Activated CD4-positive, CD25-positive, alpha-beta regulatory T cell (primary cell): Measurements from ENCODE around the gene KIF6.
"Not testable (repeated sequence)": the region's sequence is repeated elsewhere in the genome, so short reads cannot be mapped to it uniquely, and the experiment has no call there.

Source experiments
- DNase-seq, 4 experiments: peaks; one replicate each; lab custom pipeline; 2025; lab: John Stamatoyannopoulos, UW

KIF6 gene

GRCh38 chr6:39289490-39289889, 435.7 kb downstream of the KIF6 start:
- DNase-seq = no peak

DNA sequence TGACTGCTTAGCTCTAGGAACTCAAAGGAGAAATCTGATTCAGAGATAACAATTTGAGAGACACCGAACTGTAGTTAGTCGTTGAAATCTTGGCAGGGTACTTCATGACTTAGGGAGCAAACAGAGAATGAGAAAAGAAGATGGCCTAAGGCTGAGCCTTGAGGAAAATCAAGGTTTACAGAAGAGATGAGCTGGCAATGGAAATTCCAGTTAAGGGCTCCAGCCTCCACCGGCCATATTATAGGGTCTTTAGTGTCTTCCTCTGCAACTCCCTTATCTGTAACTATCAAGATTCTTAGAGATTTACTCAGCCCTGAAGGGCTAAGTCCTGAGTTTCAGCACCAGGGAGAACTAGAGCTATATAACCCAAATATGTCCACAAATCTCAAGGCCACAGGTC, 437.6 kb downstream of the KIF6 start:
- DNase-seq = no peak

GRCh38 chr6:39286596-39286995, 438.6 kb downstream of the KIF6 start:
- not testable (repeated sequence) for DNase-seq

- DNase-seq = no peak
Observed at GRCh38 chr6:39282774-39283173, 442.4 kb downstream of the KIF6 start.

DNA sequence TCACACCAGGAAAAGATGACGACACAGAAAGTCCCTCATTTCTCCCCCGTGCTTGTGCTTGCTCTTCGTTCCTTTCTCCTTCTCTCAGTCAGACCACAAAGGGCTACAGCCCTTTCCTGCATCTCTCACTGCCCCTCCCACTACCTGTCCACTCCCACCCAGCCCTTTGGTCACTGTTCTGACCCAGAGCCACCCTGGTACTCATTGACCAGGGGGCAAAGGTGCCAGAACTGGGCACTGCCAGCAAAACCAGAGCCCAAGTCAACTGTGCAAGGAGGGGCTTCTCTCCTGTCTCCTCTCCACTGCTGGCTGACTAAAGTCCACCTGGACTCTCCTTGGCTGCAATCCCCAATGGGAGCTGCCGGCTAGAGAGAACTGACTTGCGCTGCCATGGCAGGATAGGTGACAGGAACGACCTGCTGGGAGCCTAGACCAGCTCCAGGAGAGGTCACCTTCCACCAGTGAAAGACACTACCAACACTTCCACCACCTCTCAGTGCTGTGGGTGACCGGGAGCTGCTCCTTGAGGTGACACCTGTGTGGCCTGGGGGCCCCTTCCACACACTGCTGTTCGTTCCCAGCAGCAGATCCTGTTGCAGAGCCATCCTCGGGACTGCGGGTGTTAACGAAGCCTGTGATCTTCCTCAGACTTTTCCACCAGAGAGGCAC, 443.8 kb downstream of the KIF6 start:
- no peak for DNase-seq

- no peak for DNase-seq
Observed at GRCh38 chr6:39280247-39280731, 444.9 kb downstream of the KIF6 start.
